GM18870 (cell line): ENCODE data around the gene SLC25A21.
"Not testable (repeated sequence)": the region's sequence is repeated elsewhere in the genome, so short reads cannot be mapped to it uniquely, and the experiment has no call there.

Experiments used
- ATAC-seq: cut with Tn5 transposase; IDR thresholded peaks from one replicate; pipeline ENCODE4 v1.9.1; 2021; ENCODE audit warnings: moderate library complexity; ENCODE audit not compliant: unreplicated experiment

Gene SLC25A21

GRCh38 chr14:37091651-37092050, 80.8 kb downstream of the SLC25A21 start:
- no peak for ATAC-seq

- ATAC-seq: no peak
Measured at GRCh38 chr14:37090026-37090425, 82.4 kb downstream of the SLC25A21 start.

- no peak for ATAC-seq
Measured at GRCh38 chr14:37089410-37089809, 83.0 kb downstream of the SLC25A21 start.

GRCh38 chr14:37088356-37089215, 83.8 kb downstream of the SLC25A21 start:
- no peak for ATAC-seq

GRCh38 chr14:37087520-37087919, 84.9 kb downstream of the SLC25A21 start:
- ATAC-seq: no peak

- no peak for ATAC-seq
Measured at GRCh38 chr14:37083599-37083998, 88.8 kb downstream of the SLC25A21 start.

- ATAC-seq: no peak
Measured at GRCh38 chr14:37082449-37082848, 90.0 kb downstream of the SLC25A21 start.

GRCh38 chr14:37081856-37082255, 90.5 kb downstream of the SLC25A21 start:
- no peak for ATAC-seq

- ATAC-seq: no peak
Measured at GRCh38 chr14:37081218-37081617, 91.2 kb downstream of the SLC25A21 start.

GRCh38 chr14:37078131-37078530, 94.3 kb downstream of the SLC25A21 start:
- no peak for ATAC-seq

- ATAC-seq: not testable (repeated sequence)
Measured at GRCh38 chr14:37074320-37074719, 98.1 kb downstream of the SLC25A21 start.

GRCh38 chr14:37063467-37064240, 108.8 kb downstream of the SLC25A21 start:
- no peak for ATAC-seq

- ATAC-seq: no peak
Measured at GRCh38 chr14:37062191-37062803, 110.1 kb downstream of the SLC25A21 start.

GRCh38 chr14:37061697-37062096, 110.7 kb downstream of the SLC25A21 start:
- no peak for ATAC-seq

GRCh38 chr14:37060496-37061260, 111.7 kb downstream of the SLC25A21 start:
- no peak for ATAC-seq

- ATAC-seq: no peak
Measured at GRCh38 chr14:37057776-37058175, 114.6 kb downstream of the SLC25A21 start.

GRCh38 chr14:37056473-37056872, 115.9 kb downstream of the SLC25A21 start:
- no peak for ATAC-seq

- no peak for ATAC-seq
Measured at GRCh38 chr14:37054869-37055268, 117.5 kb downstream of the SLC25A21 start.

- ATAC-seq: no peak
Measured at GRCh38 chr14:37054144-37054543, 118.3 kb downstream of the SLC25A21 start.

- ATAC-seq: no peak
Measured at GRCh38 chr14:37051680-37052079, 120.7 kb downstream of the SLC25A21 start.

- no peak for ATAC-seq
Measured at GRCh38 chr14:37051153-37051552, 121.3 kb downstream of the SLC25A21 start.
